ENCODE measurements around the gene SOX8.

DNA sequence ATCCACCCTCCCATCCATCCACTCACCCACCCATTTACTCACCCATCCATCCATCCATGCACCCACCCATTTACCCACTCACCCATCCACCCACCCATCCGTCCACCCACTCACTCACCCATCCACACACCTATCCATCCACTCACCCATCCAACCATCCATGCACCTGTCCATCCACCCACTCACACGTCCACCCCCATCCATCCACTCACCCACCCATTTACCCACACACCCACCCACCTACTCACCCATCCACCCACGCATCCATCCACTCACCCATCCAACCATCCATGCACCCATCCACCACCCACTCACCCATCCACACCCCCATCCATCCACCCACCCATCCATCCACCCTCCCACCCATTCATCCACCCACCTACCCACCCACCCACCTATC is 12.2 kb downstream of the SOX8 start:
- no peak for TF ChIP-seq YY1 (IDR thresholded peaks at IDR 0.05; ENCODE audit: low read depth, low read length)
- TF ChIP-seq, protein P1, sequence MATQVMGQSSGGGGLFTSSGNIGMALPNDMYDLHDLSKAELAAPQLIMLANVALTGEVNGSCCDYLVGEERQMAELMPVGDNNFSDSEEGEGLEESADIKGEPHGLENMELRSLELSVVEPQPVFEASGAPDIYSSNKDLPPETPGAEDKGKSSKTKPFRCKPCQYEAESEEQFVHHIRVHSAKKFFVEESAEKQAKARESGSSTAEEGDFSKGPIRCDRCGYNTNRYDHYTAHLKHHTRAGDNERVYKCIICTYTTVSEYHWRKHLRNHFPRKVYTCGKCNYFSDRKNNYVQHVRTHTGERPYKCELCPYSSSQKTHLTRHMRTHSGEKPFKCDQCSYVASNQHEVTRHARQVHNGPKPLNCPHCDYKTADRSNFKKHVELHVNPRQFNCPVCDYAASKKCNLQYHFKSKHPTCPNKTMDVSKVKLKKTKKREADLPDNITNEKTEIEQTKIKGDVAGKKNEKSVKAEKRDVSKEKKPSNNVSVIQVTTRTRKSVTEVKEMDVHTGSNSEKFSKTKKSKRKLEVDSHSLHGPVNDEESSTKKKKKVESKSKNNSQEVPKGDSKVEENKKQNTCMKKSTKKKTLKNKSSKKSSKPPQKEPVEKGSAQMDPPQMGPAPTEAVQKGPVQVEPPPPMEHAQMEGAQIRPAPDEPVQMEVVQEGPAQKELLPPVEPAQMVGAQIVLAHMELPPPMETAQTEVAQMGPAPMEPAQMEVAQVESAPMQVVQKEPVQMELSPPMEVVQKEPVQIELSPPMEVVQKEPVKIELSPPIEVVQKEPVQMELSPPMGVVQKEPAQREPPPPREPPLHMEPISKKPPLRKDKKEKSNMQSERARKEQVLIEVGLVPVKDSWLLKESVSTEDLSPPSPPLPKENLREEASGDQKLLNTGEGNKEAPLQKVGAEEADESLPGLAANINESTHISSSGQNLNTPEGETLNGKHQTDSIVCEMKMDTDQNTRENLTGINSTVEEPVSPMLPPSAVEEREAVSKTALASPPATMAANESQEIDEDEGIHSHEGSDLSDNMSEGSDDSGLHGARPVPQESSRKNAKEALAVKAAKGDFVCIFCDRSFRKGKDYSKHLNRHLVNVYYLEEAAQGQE (IDR thresholded peaks at IDR 0.05; ENCODE audit: low read depth, low read length) = no peak
- TF ChIP-seq, protein P2, sequence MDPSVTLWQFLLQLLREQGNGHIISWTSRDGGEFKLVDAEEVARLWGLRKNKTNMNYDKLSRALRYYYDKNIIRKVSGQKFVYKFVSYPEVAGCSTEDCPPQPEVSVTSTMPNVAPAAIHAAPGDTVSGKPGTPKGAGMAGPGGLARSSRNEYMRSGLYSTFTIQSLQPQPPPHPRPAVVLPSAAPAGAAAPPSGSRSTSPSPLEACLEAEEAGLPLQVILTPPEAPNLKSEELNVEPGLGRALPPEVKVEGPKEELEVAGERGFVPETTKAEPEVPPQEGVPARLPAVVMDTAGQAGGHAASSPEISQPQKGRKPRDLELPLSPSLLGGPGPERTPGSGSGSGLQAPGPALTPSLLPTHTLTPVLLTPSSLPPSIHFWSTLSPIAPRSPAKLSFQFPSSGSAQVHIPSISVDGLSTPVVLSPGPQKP (IDR thresholded peaks at IDR 0.05; ENCODE audit: low read depth, low read length) = no peak
- TF ChIP-seq EP300 (IDR thresholded peaks at IDR 0.05; ENCODE audit: borderline replicate concordance in 1 of 2, control insufficient read depth in 1 of 2, low read depth in 2 of 2, low read length in 2 of 2) = no peak
- no peak for TF ChIP-seq CEBPB (IDR thresholded peaks at IDR 0.05; ENCODE audit: borderline replicate concordance in 1 of 2, low read depth in 2 of 2, low read length in 2 of 2)
- no peak for TF ChIP-seq CBFB (IDR thresholded peaks at IDR 0.05; ENCODE audit: low read depth)
- no peak for TF ChIP-seq RCOR1 (conservative IDR thresholded peaks at IDR 0.05; ENCODE audit: low read depth, low read length)
- TF ChIP-seq HDGF (IDR thresholded peaks at IDR 0.05) = no peak
- TF ChIP-seq POLR2A (IDR thresholded peaks at IDR 0.05; ENCODE audit: low read depth, low read length) = no peak
- TF ChIP-seq, protein P3, sequence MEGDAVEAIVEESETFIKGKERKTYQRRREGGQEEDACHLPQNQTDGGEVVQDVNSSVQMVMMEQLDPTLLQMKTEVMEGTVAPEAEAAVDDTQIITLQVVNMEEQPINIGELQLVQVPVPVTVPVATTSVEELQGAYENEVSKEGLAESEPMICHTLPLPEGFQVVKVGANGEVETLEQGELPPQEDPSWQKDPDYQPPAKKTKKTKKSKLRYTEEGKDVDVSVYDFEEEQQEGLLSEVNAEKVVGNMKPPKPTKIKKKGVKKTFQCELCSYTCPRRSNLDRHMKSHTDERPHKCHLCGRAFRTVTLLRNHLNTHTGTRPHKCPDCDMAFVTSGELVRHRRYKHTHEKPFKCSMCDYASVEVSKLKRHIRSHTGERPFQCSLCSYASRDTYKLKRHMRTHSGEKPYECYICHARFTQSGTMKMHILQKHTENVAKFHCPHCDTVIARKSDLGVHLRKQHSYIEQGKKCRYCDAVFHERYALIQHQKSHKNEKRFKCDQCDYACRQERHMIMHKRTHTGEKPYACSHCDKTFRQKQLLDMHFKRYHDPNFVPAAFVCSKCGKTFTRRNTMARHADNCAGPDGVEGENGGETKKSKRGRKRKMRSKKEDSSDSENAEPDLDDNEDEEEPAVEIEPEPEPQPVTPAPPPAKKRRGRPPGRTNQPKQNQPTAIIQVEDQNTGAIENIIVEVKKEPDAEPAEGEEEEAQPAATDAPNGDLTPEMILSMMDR (IDR thresholded peaks at IDR 0.05 in 2 of 3, conservative IDR thresholded peaks at IDR 0.05 in 1 of 3; ENCODE audit: control insufficient read depth in 2 of 3, extremely low read depth in 1 of 3, insufficient read depth in 1 of 3, low read depth in 3 of 3, low read length in 3 of 3) = no peak
- TF ChIP-seq SRF (IDR thresholded peaks at IDR 0.05; ENCODE audit: low read depth in 2 of 2, low read length in 2 of 2) = no peak
- TF ChIP-seq, protein P4, sequence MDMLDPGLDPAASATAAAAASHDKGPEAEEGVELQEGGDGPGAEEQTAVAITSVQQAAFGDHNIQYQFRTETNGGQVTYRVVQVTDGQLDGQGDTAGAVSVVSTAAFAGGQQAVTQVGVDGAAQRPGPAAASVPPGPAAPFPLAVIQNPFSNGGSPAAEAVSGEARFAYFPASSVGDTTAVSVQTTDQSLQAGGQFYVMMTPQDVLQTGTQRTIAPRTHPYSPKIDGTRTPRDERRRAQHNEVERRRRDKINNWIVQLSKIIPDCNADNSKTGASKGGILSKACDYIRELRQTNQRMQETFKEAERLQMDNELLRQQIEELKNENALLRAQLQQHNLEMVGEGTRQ (IDR thresholded peaks at IDR 0.05; ENCODE audit: borderline replicate concordance, low read depth, low read length) = no peak
- no peak for TF ChIP-seq MTA3 (IDR thresholded peaks at IDR 0.05; ENCODE audit: borderline replicate concordance, low read length)

All from GM12878 (cell line).